ENCODE data around the gene WSCD2.

- TF ChIP-seq, protein P1, sequence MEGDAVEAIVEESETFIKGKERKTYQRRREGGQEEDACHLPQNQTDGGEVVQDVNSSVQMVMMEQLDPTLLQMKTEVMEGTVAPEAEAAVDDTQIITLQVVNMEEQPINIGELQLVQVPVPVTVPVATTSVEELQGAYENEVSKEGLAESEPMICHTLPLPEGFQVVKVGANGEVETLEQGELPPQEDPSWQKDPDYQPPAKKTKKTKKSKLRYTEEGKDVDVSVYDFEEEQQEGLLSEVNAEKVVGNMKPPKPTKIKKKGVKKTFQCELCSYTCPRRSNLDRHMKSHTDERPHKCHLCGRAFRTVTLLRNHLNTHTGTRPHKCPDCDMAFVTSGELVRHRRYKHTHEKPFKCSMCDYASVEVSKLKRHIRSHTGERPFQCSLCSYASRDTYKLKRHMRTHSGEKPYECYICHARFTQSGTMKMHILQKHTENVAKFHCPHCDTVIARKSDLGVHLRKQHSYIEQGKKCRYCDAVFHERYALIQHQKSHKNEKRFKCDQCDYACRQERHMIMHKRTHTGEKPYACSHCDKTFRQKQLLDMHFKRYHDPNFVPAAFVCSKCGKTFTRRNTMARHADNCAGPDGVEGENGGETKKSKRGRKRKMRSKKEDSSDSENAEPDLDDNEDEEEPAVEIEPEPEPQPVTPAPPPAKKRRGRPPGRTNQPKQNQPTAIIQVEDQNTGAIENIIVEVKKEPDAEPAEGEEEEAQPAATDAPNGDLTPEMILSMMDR (IDR thresholded peaks at IDR 0.05): no peak
- no peak for TF ChIP-seq POLR2A (IDR thresholded peaks at IDR 0.05)
- no peak for TF ChIP-seq POLR2AphosphoS5 (IDR thresholded peaks at IDR 0.05)
Observed at GRCh38 chr12:108140501-108140900, 11.4 kb downstream of the WSCD2 start.

Measured in prostate gland (tissue), 2 donors.